ENCODE results near the gene RNF138. TPM values are rescaled to one million over a fixed set of nuclear protein-coding genes. Genes with fewer than 3 reads are reported as not detected.

Gene RNF138
- total and polyA plus RNA-seq, 10 of the 15 experiments (the other 5 are each of a cell fraction or from before 2014, with no cell fraction given): 24.2 to 75.2 (median 40.1) TPM

DNA sequence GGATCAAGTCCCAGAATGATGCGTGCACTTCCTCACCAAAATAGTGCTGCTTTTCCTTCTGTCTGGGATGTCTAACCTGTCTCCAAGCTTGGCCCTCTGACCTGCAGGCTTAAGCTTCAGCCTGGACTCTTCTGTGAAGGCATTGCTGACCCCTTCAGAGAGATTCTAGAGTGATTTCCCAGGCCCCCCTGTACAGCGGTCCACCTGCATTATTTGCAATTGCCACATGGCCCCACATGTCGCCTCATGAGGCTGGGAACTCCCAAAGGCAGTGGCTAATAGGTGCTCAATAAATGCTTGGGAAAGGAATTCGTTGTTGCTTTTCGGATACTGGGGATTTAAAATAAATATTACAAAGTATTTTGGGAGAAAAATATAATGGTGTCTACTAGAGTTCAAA is 65.9 kb downstream of the RNF138 start (continued):
- TF ChIP-seq MYB (IDR thresholded peaks at IDR 0.05; ENCODE audit: borderline replicate concordance, low read depth, low read length): no peak
- TF ChIP-seq, protein P1, sequence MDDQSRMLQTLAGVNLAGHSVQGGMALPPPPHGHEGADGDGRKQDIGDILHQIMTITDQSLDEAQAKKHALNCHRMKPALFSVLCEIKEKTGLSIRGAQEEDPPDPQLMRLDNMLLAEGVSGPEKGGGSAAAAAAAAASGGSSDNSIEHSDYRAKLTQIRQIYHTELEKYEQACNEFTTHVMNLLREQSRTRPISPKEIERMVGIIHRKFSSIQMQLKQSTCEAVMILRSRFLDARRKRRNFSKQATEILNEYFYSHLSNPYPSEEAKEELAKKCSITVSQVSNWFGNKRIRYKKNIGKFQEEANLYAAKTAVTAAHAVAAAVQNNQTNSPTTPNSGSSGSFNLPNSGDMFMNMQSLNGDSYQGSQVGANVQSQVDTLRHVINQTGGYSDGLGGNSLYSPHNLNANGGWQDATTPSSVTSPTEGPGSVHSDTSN (IDR thresholded peaks at IDR 0.05; ENCODE audit: insufficient replicate concordance, low read depth, low read length): no peak
- no peak for TF ChIP-seq SUPT20H (IDR thresholded peaks at IDR 0.05; ENCODE audit: borderline replicate concordance, control insufficient read depth, low read depth, low read length)
- no peak for TF ChIP-seq EZH2 (IDR thresholded peaks at IDR 0.05; ENCODE audit: borderline replicate concordance, control insufficient read depth, low read depth, low read length)

DNA sequence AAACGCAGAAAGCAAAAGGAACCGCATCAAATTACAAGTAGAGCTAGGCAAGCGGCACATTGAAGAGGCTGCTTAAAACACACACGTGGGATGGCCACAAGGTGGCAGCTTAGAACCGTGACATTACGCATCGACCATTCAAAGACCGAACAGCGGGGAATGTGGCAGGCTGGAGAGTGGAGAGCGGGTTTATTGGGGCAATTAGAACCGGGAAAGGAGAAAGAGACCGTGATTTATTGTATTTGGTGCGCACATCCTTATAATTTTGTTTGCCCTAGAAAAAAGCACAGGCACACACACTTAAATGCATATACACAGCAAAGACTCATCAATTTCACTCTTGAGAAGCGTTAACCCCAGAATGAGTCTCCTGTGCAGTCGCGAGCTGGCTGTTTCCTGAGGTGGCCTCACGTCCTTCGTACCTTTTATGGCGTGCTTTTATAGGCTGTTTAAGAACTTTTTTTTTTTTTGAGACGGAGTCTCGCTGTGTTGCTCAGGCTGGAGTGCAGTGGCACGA is 66.5 kb downstream of the RNF138 start:
- POLR2A ChIA-PET: no interaction called here

More for the DNA sequence above, 66.5 kb downstream of the RNF138 start:
- Histone ChIP-seq H4K20me1 (ENCODE audit: control insufficient read depth, insufficient read depth) (no peaks in the 10 kb centered on the region), H3K79me2 (ENCODE audit: control insufficient read depth, insufficient read depth, low read length) (no peaks in the 10 kb centered on the region), H2AFZ (ENCODE audit: control insufficient read depth, low read depth, low read length) (peak overlapping the region; percentile 30; the same call in 1 of the 2 replicates), H3K27ac (ENCODE audit: control insufficient read depth, insufficient read depth) (no peak overlapping the region), H3K4me1 (ENCODE audit: control insufficient read depth, insufficient read depth, low read length) (no peaks in the 10 kb centered on the region; the same call in 1 of the 2 replicates), H3K9me3 (replicated peaks; ENCODE audit: control insufficient read depth, insufficient read depth, low read length) (peaks cover 3% of the 10 kb centered on the region; the same call in 2 of the 3 replicates), H3K36me3 (ENCODE audit: control insufficient read depth in 2 of 2, insufficient read depth in 2 of 2, low read length in 1 of 2) (no peaks in the 10 kb centered on the region), H3K9ac (ENCODE audit: control insufficient read depth, insufficient read depth, low read length) (no peak overlapping the region), H3K4me2 (ENCODE audit: control insufficient read depth, insufficient read depth) (no peak overlapping the region), H3K27me3 (replicated peaks in 1 of 2; ENCODE audit: control insufficient read depth in 2 of 2, insufficient read depth in 2 of 2, low read length in 1 of 2) (no peaks in the 10 kb centered on the region), H3K4me3 (no peak overlapping the region)
- no TSS peak for BruUV-seq (replicated peaks)
- ATAC-seq: peak; percentile 98
- 10% methylated on average over 22 of the region's 22 CpGs for WGBS (ENCODE audit: insufficient coverage, insufficient replicate concordance, low lambda C conversion rate, missing lambda C conversion rate)
- in situ Hi-C loops (cut with MboI): loop anchor here (5.0 kb wide), 1 partner anchor 394 kb away; no protein-coding TSS in a partner anchor
- intact Hi-C loops (cut with micrococcal nuclease; ENCODE audit: unreplicated experiment): loop anchor here (1.0 to 10.0 kb wide), 3 partner anchors 114 to 777 kb away; no protein-coding TSS in a partner anchor
- ChIA-PET CTCF (interaction anchor here (0.6 to 1.9 kb wide), 18 partner anchors 9 to 1337 kb away, joined by 3 to 38 read pairs (median 4); partner anchors contain the start of gene GAREM1), RAD21 (ENCODE audit: unreplicated experiment) (interaction anchor here (0.9 to 2.2 kb wide), 4 partner anchors 23 to 394 kb away, joined by 3 to 19 read pairs (median 4); no protein-coding TSS in a partner anchor), SMC1A (ENCODE audit: uncharacterized antibody, unreplicated experiment) (interaction anchor here (0.7 to 1.9 kb wide), 11 partner anchors 22 to 602 kb away, joined by 3 to 13 read pairs (median 3); no protein-coding TSS in a partner anchor)
- FAIRE-seq: peak; percentile 99
- TF ChIP-seq, protein P2, sequence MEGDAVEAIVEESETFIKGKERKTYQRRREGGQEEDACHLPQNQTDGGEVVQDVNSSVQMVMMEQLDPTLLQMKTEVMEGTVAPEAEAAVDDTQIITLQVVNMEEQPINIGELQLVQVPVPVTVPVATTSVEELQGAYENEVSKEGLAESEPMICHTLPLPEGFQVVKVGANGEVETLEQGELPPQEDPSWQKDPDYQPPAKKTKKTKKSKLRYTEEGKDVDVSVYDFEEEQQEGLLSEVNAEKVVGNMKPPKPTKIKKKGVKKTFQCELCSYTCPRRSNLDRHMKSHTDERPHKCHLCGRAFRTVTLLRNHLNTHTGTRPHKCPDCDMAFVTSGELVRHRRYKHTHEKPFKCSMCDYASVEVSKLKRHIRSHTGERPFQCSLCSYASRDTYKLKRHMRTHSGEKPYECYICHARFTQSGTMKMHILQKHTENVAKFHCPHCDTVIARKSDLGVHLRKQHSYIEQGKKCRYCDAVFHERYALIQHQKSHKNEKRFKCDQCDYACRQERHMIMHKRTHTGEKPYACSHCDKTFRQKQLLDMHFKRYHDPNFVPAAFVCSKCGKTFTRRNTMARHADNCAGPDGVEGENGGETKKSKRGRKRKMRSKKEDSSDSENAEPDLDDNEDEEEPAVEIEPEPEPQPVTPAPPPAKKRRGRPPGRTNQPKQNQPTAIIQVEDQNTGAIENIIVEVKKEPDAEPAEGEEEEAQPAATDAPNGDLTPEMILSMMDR (IDR thresholded peaks at IDR 0.05 in 2 of 3, conservative IDR thresholded peaks at IDR 0.05 in 1 of 3; ENCODE audit: control insufficient read depth in 2 of 3, extremely low read depth in 1 of 3, insufficient read depth in 1 of 3, low read depth in 3 of 3, low read length in 3 of 3): peak; percentile 83 to 91 (median 85)
- TF ChIP-seq SUZ12 (IDR thresholded peaks at IDR 0.05; ENCODE audit: unreplicated experiment): no peak
- peak; percentile 28; the same call in 1 of the 2 replicates for TF ChIP-seq SMARCA5 (IDR thresholded peaks at IDR 0.05)
- no peak for TF ChIP-seq MYB (IDR thresholded peaks at IDR 0.05; ENCODE audit: borderline replicate concordance, low read depth, low read length)
- TF ChIP-seq YY1 (IDR thresholded peaks at IDR 0.05; ENCODE audit: low read depth, low read length): peak; percentile 62; the same call in 1 of the 2 replicates
- 0 out of 2 replicates have a peak, but pooled peaks have one; percentile 32 for TF ChIP-seq IRF4 (IDR thresholded peaks at IDR 0.05; ENCODE audit: low read depth, low read length)
- peak; percentile 89 for TF ChIP-seq RAD21 (IDR thresholded peaks at IDR 0.05; ENCODE audit: insufficient read depth, low read depth, low read length)
- TF ChIP-seq CREM (IDR thresholded peaks at IDR 0.05; ENCODE audit: low read depth): peak; percentile 29; the same call in 1 of the 2 replicates
- TF ChIP-seq SMC3 (IDR thresholded peaks at IDR 0.05; ENCODE audit: borderline replicate concordance, low read length): peak; percentile 71
- peak; percentile 20 for DNase-seq (ENCODE audit: low read depth, low spot score)
